Measurements from ENCODE around the gene ZNF184.
A peak's percentile ranks its signal among the peaks of the same experiment; 100 is the strongest.

ZNF184 gene

GRCh38 chr6:27472617-27473400, at the start of gene ZNF184:
Gene ZNF184 (minus strand): TSS chr6:27473105. CDS start chr6:27472294, 811 bp downstream.
- TF ChIP-seq GATA1 (IDR thresholded peaks at IDR 0.05; ENCODE audit: low read depth, low read length), result no peak
- TF ChIP-seq POLR2A (IDR thresholded peaks at IDR 0.05; ENCODE audit: low read length), result peak; percentile 82
- DNase-seq, result peak; percentile 94 to 96

- peak; percentile 83 to 89 for DNase-seq
- TF ChIP-seq POLR2A (IDR thresholded peaks at IDR 0.05; ENCODE audit: low read length) (no peak), GATA1 (IDR thresholded peaks at IDR 0.05; ENCODE audit: low read depth, low read length) (no peak)
Observed at GRCh38 chr6:27518881-27519795, 46.2 kb upstream of the ZNF184 start.

GRCh38 chr6:27517928-27518787, 45.3 kb upstream of the ZNF184 start:
- DNase-seq, result peak in 1 of 2 experiments; percentile 36
- TF ChIP-seq GATA1 (IDR thresholded peaks at IDR 0.05; ENCODE audit: low read depth, low read length) (no peak), POLR2A (IDR thresholded peaks at IDR 0.05; ENCODE audit: low read length) (no peak)

- TF ChIP-seq POLR2A (IDR thresholded peaks at IDR 0.05; ENCODE audit: low read length), result no peak
- no peak for TF ChIP-seq GATA1 (IDR thresholded peaks at IDR 0.05; ENCODE audit: low read depth, low read length)
- DNase-seq, result no peak
Observed at GRCh38 chr6:27517238-27517637, 44.3 kb upstream of the ZNF184 start.

- DNase-seq, result no peak
- TF ChIP-seq POLR2A (IDR thresholded peaks at IDR 0.05; ENCODE audit: low read length) (no peak), GATA1 (IDR thresholded peaks at IDR 0.05; ENCODE audit: low read depth, low read length) (no peak)
Observed at GRCh38 chr6:27514906-27515495, 42.1 kb upstream of the ZNF184 start.

GRCh38 chr6:27512525-27512924, 39.6 kb upstream of the ZNF184 start:
- no peak for TF ChIP-seq GATA1 (IDR thresholded peaks at IDR 0.05; ENCODE audit: low read depth, low read length)
- no peak for DNase-seq

- no peak for TF ChIP-seq POLR2A (IDR thresholded peaks at IDR 0.05; ENCODE audit: low read length)
- TF ChIP-seq GATA1 (IDR thresholded peaks at IDR 0.05; ENCODE audit: low read depth, low read length), result no peak
- DNase-seq, result no peak
Observed at GRCh38 chr6:27507041-27507956, 34.4 kb upstream of the ZNF184 start.

- TF ChIP-seq GATA1 (IDR thresholded peaks at IDR 0.05; ENCODE audit: low read depth, low read length) (no peak), POLR2A (IDR thresholded peaks at IDR 0.05; ENCODE audit: low read length) (no peak)
- DNase-seq, result peak; percentile 65 to 68
Observed at GRCh38 chr6:27505209-27506027, 32.5 kb upstream of the ZNF184 start.

GRCh38 chr6:27503436-27504030, 30.6 kb upstream of the ZNF184 start:
- peak; percentile 83 to 90 for DNase-seq
- TF ChIP-seq POLR2A (IDR thresholded peaks at IDR 0.05; ENCODE audit: low read length) (no peak), GATA1 (IDR thresholded peaks at IDR 0.05; ENCODE audit: low read depth, low read length) (no peak)

GRCh38 chr6:27502508-27503435, 29.9 kb upstream of the ZNF184 start:
- DNase-seq, result peak; percentile 85 to 89
- no peak for TF ChIP-seq POLR2A (IDR thresholded peaks at IDR 0.05; ENCODE audit: low read length)
- TF ChIP-seq GATA1 (IDR thresholded peaks at IDR 0.05; ENCODE audit: low read depth, low read length), result no peak
